ENCODE data around the gene SLC35F3.

The SLC35F3 gene

DNA sequence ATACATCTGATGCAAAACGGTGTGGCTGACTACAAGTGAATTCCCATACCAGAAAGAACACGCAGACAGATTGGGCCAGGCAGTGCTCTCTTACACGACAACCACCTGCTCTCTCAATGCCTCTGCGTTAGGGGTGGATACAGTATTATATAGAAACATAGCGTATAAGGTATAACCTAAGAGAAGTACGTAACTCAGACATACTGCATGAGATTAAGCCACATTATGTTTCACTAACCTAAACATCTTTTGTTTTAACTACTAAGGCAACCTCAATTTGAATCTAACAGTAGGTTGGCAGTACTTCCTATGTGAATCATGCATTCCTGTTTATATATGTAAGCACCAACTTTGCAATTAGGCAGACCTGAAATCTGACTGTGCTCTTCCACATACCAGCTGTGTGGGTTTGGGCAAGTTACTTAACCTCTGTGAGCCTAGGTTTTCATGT is 410.6 kb downstream of the SLC35F3 start:
- H3K4me1 ChIP-seq (ENCODE audit: control insufficient read depth, low read length) = no peaks in the 10 kb centered on the region
- H3K36me3 ChIP-seq (ENCODE audit: control insufficient read depth, low read length) = no peaks in the 10 kb centered on the region
- no peak overlapping the region for H3K27ac ChIP-seq (ENCODE audit: low read depth, low read length)
- no peaks in the 10 kb centered on the region for H4K20me1 ChIP-seq (ENCODE audit: control insufficient read depth, insufficient read depth, low read depth, low read length)
- H3K27me3 ChIP-seq (ENCODE audit: control insufficient read depth, low read length) = peaks cover 17% of the 10 kb centered on the region; the same call in 1 of the 2 replicates
- no peaks in the 10 kb centered on the region for H3K9me2 ChIP-seq (replicated peaks; ENCODE audit: control insufficient read depth, low read length)
- no peak overlapping the region for H3K4me3 ChIP-seq (ENCODE audit: low read length)
- TF ChIP-seq, protein P1, sequence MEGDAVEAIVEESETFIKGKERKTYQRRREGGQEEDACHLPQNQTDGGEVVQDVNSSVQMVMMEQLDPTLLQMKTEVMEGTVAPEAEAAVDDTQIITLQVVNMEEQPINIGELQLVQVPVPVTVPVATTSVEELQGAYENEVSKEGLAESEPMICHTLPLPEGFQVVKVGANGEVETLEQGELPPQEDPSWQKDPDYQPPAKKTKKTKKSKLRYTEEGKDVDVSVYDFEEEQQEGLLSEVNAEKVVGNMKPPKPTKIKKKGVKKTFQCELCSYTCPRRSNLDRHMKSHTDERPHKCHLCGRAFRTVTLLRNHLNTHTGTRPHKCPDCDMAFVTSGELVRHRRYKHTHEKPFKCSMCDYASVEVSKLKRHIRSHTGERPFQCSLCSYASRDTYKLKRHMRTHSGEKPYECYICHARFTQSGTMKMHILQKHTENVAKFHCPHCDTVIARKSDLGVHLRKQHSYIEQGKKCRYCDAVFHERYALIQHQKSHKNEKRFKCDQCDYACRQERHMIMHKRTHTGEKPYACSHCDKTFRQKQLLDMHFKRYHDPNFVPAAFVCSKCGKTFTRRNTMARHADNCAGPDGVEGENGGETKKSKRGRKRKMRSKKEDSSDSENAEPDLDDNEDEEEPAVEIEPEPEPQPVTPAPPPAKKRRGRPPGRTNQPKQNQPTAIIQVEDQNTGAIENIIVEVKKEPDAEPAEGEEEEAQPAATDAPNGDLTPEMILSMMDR (IDR thresholded peaks at IDR 0.05; ENCODE audit: low read depth, low read length, poor library complexity, severe bottlenecking) = no peak
- TF ChIP-seq EZH2phosphoT487 (IDR thresholded peaks at IDR 0.05; ENCODE audit: borderline replicate concordance, low read length) = no peak
- H3F3A ChIP-seq (ENCODE audit: control insufficient read depth, insufficient read depth) = no peaks in the 10 kb centered on the region
- no peaks in the 10 kb centered on the region for H3K79me2 ChIP-seq (ENCODE audit: control insufficient read depth, low read length)
- H3K9me3 ChIP-seq (ENCODE audit: control insufficient read depth, insufficient read depth, low read length) = no peaks in the 10 kb centered on the region
- H3K4me2 ChIP-seq (ENCODE audit: low read length) = no peak overlapping the region

DNA sequence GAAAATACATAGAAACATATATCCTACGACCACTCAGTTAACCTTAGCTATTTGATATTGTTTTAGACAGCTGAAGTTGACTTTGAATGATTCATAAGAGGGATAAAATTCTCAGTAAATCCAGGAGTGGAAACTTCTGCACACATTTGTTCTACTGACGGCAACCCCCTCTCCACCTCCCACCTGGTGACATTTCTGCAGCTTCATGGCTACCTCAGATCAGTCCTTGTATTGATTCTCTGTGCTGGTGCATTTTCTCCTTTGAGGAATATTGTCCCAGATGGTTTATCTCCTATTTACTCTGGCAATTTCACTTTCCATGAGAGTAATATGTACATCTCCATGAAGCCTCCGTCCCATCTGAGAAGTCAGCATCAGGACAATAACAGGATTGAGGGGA is 411.1 kb downstream of the SLC35F3 start:
- Histone ChIP-seq H3F3A (ENCODE audit: control insufficient read depth, insufficient read depth) (no peaks in the 10 kb centered on the region), H4K20me1 (ENCODE audit: control insufficient read depth, insufficient read depth, low read depth, low read length) (no peaks in the 10 kb centered on the region), H3K27me3 (ENCODE audit: control insufficient read depth, low read length) (peaks cover 13% of the 10 kb centered on the region; the same call in 1 of the 2 replicates), H3K36me3 (ENCODE audit: control insufficient read depth, low read length) (no peaks in the 10 kb centered on the region), H3K4me3 (ENCODE audit: low read length) (no peak overlapping the region), H3K4me1 (ENCODE audit: control insufficient read depth, low read length) (no peaks in the 10 kb centered on the region), H3K27ac (ENCODE audit: low read depth, low read length) (no peak overlapping the region), H3K9me2 (replicated peaks; ENCODE audit: control insufficient read depth, low read length) (no peaks in the 10 kb centered on the region), H3K79me2 (ENCODE audit: control insufficient read depth, low read length) (no peaks in the 10 kb centered on the region), H3K9me3 (ENCODE audit: control insufficient read depth, insufficient read depth, low read length) (no peaks in the 10 kb centered on the region), H3K4me2 (ENCODE audit: low read length) (no peak overlapping the region)
- TF ChIP-seq EZH2phosphoT487 (IDR thresholded peaks at IDR 0.05; ENCODE audit: borderline replicate concordance, low read length) = no peak
- TF ChIP-seq, protein P1 (IDR thresholded peaks at IDR 0.05; ENCODE audit: low read depth, low read length, poor library complexity, severe bottlenecking) = no peak

DNA sequence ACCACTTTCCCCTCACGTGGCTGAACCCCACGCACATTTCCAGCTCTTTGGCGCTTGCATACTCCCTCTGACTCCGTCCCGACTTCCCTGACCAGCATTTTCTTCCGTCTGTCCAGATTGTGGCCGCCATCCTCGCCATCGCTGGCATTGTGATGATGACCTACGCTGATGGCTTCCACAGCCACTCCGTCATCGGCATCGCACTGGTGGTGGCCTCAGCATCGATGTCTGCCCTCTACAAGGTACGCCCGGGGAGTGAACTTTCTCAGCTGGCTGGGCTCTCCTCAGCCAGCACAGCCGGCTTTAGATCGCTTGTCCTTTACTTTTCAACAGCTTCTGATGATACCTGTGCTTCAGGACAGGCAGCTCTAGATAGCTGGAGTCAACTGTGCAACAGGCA is 412.0 kb downstream of the SLC35F3 start:
- Histone ChIP-seq H3K79me2 (ENCODE audit: control insufficient read depth, low read length) (no peaks in the 10 kb centered on the region), H3K27me3 (ENCODE audit: control insufficient read depth, low read length) (peaks cover 9% of the 10 kb centered on the region; the same call in 1 of the 2 replicates), H3K36me3 (ENCODE audit: control insufficient read depth, low read length) (no peaks in the 10 kb centered on the region), H3K4me1 (ENCODE audit: control insufficient read depth, low read length) (no peaks in the 10 kb centered on the region), H3K27ac (ENCODE audit: low read depth, low read length) (no peak overlapping the region), H3F3A (ENCODE audit: control insufficient read depth, insufficient read depth) (no peaks in the 10 kb centered on the region), H3K4me2 (ENCODE audit: low read length) (no peak overlapping the region), H3K9me3 (ENCODE audit: control insufficient read depth, insufficient read depth, low read length) (no peaks in the 10 kb centered on the region), H4K20me1 (ENCODE audit: control insufficient read depth, insufficient read depth, low read depth, low read length) (no peaks in the 10 kb centered on the region), H3K4me3 (ENCODE audit: low read length) (no peak overlapping the region), H3K9me2 (replicated peaks; ENCODE audit: control insufficient read depth, low read length) (no peaks in the 10 kb centered on the region)
- TF ChIP-seq EZH2phosphoT487 (IDR thresholded peaks at IDR 0.05; ENCODE audit: borderline replicate concordance, low read length) = no peak
- TF ChIP-seq, protein P1 (IDR thresholded peaks at IDR 0.05; ENCODE audit: low read depth, low read length, poor library complexity, severe bottlenecking) = no peak
